ENCODE results near the gene MBNL1. TPM values are rescaled to one million over a fixed set of nuclear protein-coding genes. Genes with fewer than 3 reads are reported as not detected.

MBNL1 gene
- total and polyA plus RNA-seq, 7 experiments from 2014 or later: 371 to 675 (median 497) TPM

DNA sequence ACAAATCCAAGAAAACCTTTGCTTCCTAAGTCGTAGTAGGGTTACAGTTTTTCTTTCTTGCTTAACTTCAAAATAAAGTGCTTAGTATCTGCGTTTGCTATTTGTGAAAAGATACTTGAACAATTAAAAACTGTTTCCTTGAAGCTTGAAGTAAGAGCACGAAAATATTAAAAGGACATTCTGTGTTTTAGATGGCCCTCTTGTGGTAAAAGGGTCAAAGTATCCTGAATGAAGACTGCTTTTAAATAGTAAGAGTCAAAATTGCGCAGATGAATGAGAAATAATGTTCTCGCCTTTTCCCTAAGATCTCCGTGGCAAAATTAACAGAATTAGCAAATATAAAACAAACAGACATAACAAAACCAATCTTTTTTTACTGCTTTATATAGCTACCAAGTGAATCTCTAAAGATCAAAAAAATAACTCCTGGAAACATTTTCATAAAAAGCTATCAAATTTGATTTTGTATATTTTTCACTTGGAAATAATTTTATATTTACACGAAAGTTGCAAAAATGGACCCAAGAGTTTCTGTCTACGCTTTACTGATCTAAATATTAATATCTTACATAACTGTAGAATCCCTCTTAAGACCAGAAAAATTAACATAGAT is 175.4 kb downstream of the MBNL1 start:
- Histone ChIP-seq H3K27ac (ENCODE audit: low read depth, low read length) (peak overlapping the region; percentile 50), H3K9me3 (ENCODE audit: control insufficient read depth in 2 of 3, low read length in 3 of 3) (no peaks in the 10 kb centered on the region), H3K27me3 (ENCODE audit: control insufficient read depth in 2 of 2, insufficient read depth in 2 of 2, low read length in 2 of 2) (no peaks in the 10 kb centered on the region), H3K4me3 (ENCODE audit: low read length) (no peak overlapping the region), H3K4me1 (ENCODE audit: control insufficient read depth in 2 of 2, insufficient read depth in 2 of 2, low read length in 2 of 2) (peaks cover 24 to 27% of the 10 kb centered on the region in 2 donors), H3K36me3 (ENCODE audit: control insufficient read depth in 2 of 3, insufficient read depth in 3 of 3, low read length in 3 of 3) (peaks cover 8 to 23% (median 9%) of the 10 kb centered on the region in 3 experiments)
- Mint-ChIP-seq H3K27me3 (no peaks in the 10 kb centered on the region), H3K4me1 (peaks cover 49 to 90% (median 78%) of the 10 kb centered on the region in 7 donors), H3K9me3 (no peaks in the 10 kb centered on the region), H3K27ac (peak overlapping the region; percentile 2 to 68 (median 56)), H3K36me3 (peaks cover 7 to 40% (median 28%) of the 10 kb centered on the region in 5 donors), H3K4me3 (peak overlapping the region in 6 of 10 donors; percentile 0 to 45 (median 26))
- intact Hi-C loops (cut with micrococcal nuclease): loop anchor here (1.0 to 5.0 kb wide), 4 partner anchors 142 to 372 kb away; no protein-coding TSS in a partner anchor
- ChIA-PET POLR2A (interaction anchor here (0.6 to 1.2 kb wide), 7 partner anchors 12 to 267 kb away, joined by 3 to 5 read pairs (median 3); partner anchors contain the start of gene MBNL1), CTCF (interaction anchor here (0.6 to 6.0 kb wide), 8 partner anchors 19 to 372 kb away, joined by 3 to 61 read pairs (median 4); no protein-coding TSS in a partner anchor)
- ATAC-seq: peak; percentile 60
- DNase-seq: peak in 5 of 9 donors; percentile 31 to 42 (median 36)

DNA sequence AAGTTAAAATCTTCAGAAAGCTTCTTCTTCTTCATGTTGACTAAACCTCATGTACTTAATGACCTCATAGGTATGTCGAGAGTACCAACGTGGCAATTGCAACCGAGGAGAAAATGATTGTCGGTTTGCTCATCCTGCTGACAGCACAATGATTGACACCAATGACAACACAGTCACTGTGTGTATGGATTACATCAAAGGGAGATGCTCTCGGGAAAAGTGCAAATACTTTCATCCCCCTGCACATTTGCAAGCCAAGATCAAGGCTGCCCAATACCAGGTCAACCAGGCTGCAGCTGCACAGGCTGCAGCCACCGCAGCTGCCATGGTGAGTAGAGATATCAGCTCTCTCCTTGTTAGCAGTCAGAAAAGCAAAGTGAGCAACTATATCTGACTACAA is 176.5 kb downstream of the MBNL1 start:
- peak overlapping the region in 5 of 10 donors; percentile 4 to 43 (median 10) for H3K4me3 Mint-ChIP-seq
- H3K9me3 Mint-ChIP-seq: no peaks in the 10 kb centered on the region
- ChIA-PET POLR2A (interaction anchor here (0.6 kb wide), 1 partner anchor 260 kb away, joined by 3 read pairs; no protein-coding TSS in a partner anchor), CTCF (interaction anchor here (0.6 to 6.0 kb wide), 4 partner anchors 98 to 373 kb away, joined by 3 to 61 read pairs (median 4); no protein-coding TSS in a partner anchor)
- H3K4me1 Mint-ChIP-seq: peaks cover 42 to 87% (median 72%) of the 10 kb centered on the region in 7 donors
- Histone ChIP-seq H3K4me1 (ENCODE audit: control insufficient read depth in 2 of 2, insufficient read depth in 2 of 2, low read length in 2 of 2) (peaks cover 24 to 27% of the 10 kb centered on the region in 2 donors), H3K36me3 (ENCODE audit: control insufficient read depth in 2 of 3, insufficient read depth in 3 of 3, low read length in 3 of 3) (peaks cover 9 to 23% (median 11%) of the 10 kb centered on the region in 3 experiments), H3K9me3 (ENCODE audit: control insufficient read depth in 2 of 3, low read length in 3 of 3) (no peaks in the 10 kb centered on the region), H3K4me3 (ENCODE audit: low read length) (no peak overlapping the region), H3K27ac (ENCODE audit: low read depth, low read length) (peak overlapping the region; percentile 19), H3K27me3 (ENCODE audit: control insufficient read depth in 2 of 2, insufficient read depth in 2 of 2, low read length in 2 of 2) (no peaks in the 10 kb centered on the region)
- H3K27ac Mint-ChIP-seq: peak overlapping the region; percentile 14 to 71 (median 45)
- no peaks in the 10 kb centered on the region for H3K27me3 Mint-ChIP-seq
- peak in 1 of 9 donors; percentile 17 for DNase-seq
- intact Hi-C loops (cut with micrococcal nuclease): no loop called here
- ATAC-seq: no peak
- peaks cover 6 to 31% (median 19%) of the 10 kb centered on the region in 5 donors for H3K36me3 Mint-ChIP-seq

DNA sequence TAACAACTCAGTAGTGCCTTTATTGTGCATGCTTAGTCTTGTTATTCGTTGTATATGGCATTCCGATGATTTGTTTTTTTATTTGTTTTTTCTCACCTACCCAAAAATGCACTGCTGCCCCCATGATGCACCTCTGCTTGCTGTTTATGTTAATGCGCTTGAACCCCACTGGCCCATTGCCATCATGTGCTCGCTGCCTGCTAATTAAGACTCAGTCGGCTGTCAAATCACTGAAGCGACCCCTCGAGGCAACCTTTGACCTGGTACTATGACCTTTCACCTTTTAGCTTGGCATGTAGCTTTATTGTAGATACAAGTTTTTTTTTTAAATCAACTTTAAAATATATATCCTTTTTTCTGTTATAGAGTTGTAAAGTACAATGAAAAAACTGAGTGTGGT is 177.8 kb downstream of the MBNL1 start:
- intact Hi-C loops (cut with micrococcal nuclease): no loop called here
- Histone ChIP-seq H3K27me3 (ENCODE audit: control insufficient read depth in 2 of 2, insufficient read depth in 2 of 2, low read length in 2 of 2) (no peaks in the 10 kb centered on the region), H3K9me3 (ENCODE audit: control insufficient read depth in 2 of 3, low read length in 3 of 3) (no peaks in the 10 kb centered on the region), H3K27ac (ENCODE audit: low read depth, low read length) (peak overlapping the region; percentile 34), H3K4me1 (ENCODE audit: control insufficient read depth in 2 of 2, insufficient read depth in 2 of 2, low read length in 2 of 2) (peaks cover 24 to 27% of the 10 kb centered on the region in 2 donors), H3K4me3 (ENCODE audit: low read length) (no peak overlapping the region), H3K36me3 (ENCODE audit: control insufficient read depth in 2 of 3, insufficient read depth in 3 of 3, low read length in 3 of 3) (peaks cover 14 to 31% (median 16%) of the 10 kb centered on the region in 3 experiments)
- ATAC-seq: no peak
- POLR2A ChIA-PET: interaction anchor here (0.6 kb wide), 1 partner anchor 217 kb away, joined by 3 read pairs; no protein-coding TSS in a partner anchor
- DNase-seq: no peak
- H3K27ac Mint-ChIP-seq: peak overlapping the region in 8 of 9 donors; percentile 25 to 91 (median 57)
- peaks cover 46 to 88% (median 77%) of the 10 kb centered on the region in 7 donors for H3K4me1 Mint-ChIP-seq
- no peaks in the 10 kb centered on the region for H3K27me3 Mint-ChIP-seq
- H3K4me3 Mint-ChIP-seq: peak overlapping the region in 4 of 10 donors; percentile 10 to 47 (median 36)
- CTCF ChIA-PET: interaction anchor here (0.6 to 6.0 kb wide), 6 partner anchors 14 to 375 kb away, joined by 3 to 61 read pairs (median 3); no protein-coding TSS in a partner anchor
- peaks cover 6 to 42% (median 29%) of the 10 kb centered on the region in 5 donors for H3K36me3 Mint-ChIP-seq
- H3K9me3 Mint-ChIP-seq: no peaks in the 10 kb centered on the region

DNA sequence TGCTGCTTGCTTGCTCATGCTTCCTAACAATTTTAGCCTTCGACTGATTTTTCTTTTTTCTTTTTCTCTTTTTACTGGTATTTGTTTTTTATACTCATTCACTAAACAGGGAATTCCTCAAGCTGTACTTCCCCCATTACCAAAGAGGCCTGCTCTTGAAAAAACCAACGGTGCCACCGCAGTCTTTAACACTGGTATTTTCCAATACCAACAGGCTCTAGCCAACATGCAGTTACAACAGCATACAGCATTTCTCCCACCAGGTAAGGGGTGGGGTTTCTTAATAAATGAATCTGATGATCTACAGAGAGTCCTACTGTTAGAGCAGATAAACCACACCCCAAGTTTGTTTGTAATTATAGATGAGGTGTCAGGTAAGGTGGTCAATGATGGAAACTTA is 178.8 kb downstream of the MBNL1 start:
- H3K36me3 Mint-ChIP-seq: peaks cover 6 to 50% (median 37%) of the 10 kb centered on the region in 5 donors
- no peaks in the 10 kb centered on the region for H3K9me3 Mint-ChIP-seq
- ATAC-seq (peak; percentile 33), DNase-seq (peak in 1 of 9 donors; percentile 48)
- peaks cover 46 to 90% (median 84%) of the 10 kb centered on the region in 7 donors for H3K4me1 Mint-ChIP-seq
- no peaks in the 10 kb centered on the region for H3K9me3 ChIP-seq (ENCODE audit: control insufficient read depth in 2 of 3, low read length in 3 of 3)
- H3K4me3 ChIP-seq (ENCODE audit: low read length): no peak overlapping the region
- H3K4me1 ChIP-seq (ENCODE audit: control insufficient read depth in 2 of 2, insufficient read depth in 2 of 2, low read length in 2 of 2): peaks cover 19 to 26% of the 10 kb centered on the region in 2 donors
- intact Hi-C loops (cut with micrococcal nuclease): no loop called here
- H3K4me3 Mint-ChIP-seq: peak overlapping the region in 4 of 10 donors; percentile 10 to 43 (median 36)
- no peaks in the 10 kb centered on the region for H3K27me3 Mint-ChIP-seq
- peak overlapping the region; percentile 13 to 91 (median 61) for H3K27ac Mint-ChIP-seq
- peak overlapping the region; percentile 34 for H3K27ac ChIP-seq (ENCODE audit: low read depth, low read length)
- H3K36me3 ChIP-seq (ENCODE audit: control insufficient read depth in 2 of 3, insufficient read depth in 3 of 3, low read length in 3 of 3): peaks cover 14 to 34% (median 17%) of the 10 kb centered on the region in 3 experiments
- no peaks in the 10 kb centered on the region for H3K27me3 ChIP-seq (ENCODE audit: control insufficient read depth in 2 of 2, insufficient read depth in 2 of 2, low read length in 2 of 2)
- CTCF ChIA-PET: interaction anchor here (1.1 to 1.4 kb wide), 3 partner anchors 9 to 421 kb away, joined by 3 to 7 read pairs (median 3); no protein-coding TSS in a partner anchor
- POLR2A ChIA-PET: interaction anchor here (0.7 to 1.5 kb wide), 4 partner anchors 9 to 264 kb away, joined by 3 to 5 read pairs (median 4); no protein-coding TSS in a partner anchor

DNA sequence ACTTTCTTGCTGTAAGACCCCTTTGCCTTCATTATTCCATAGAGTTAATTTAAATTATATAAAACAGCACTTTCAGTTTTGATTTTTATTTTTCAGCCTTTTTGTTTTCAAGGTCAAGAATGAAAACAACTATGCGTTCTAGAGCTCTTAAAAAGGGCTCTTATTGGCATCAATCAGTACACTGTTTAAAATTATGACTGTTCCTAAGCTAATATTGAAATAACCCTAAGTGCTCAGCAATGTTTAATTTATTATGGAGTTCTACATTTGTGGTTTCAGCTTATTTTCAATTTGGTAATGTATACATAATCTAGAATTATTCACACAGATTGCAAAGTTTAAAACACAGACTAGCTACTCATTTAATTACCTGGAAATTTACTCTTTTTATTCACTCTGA is 179.4 kb downstream of the MBNL1 start:
- Mint-ChIP-seq H3K27ac (peak overlapping the region in 4 of 9 donors; percentile 58 to 91 (median 76)), H3K4me1 (peaks cover 43 to 90% (median 82%) of the 10 kb centered on the region in 7 donors), H3K27me3 (no peaks in the 10 kb centered on the region), H3K36me3 (peaks cover 6 to 53% (median 40%) of the 10 kb centered on the region in 5 donors), H3K9me3 (no peaks in the 10 kb centered on the region), H3K4me3 (no peak overlapping the region)
- ATAC-seq: no peak
- Histone ChIP-seq H3K4me1 (ENCODE audit: control insufficient read depth in 2 of 2, insufficient read depth in 2 of 2, low read length in 2 of 2) (peaks cover 16 to 21% of the 10 kb centered on the region in 2 donors), H3K4me3 (ENCODE audit: low read length) (no peak overlapping the region), H3K9me3 (ENCODE audit: control insufficient read depth in 2 of 3, low read length in 3 of 3) (no peaks in the 10 kb centered on the region), H3K36me3 (ENCODE audit: control insufficient read depth in 2 of 3, insufficient read depth in 3 of 3, low read length in 3 of 3) (peaks cover 14 to 34% (median 19%) of the 10 kb centered on the region in 3 experiments), H3K27ac (ENCODE audit: low read depth, low read length) (peak overlapping the region; percentile 34), H3K27me3 (ENCODE audit: control insufficient read depth in 2 of 2, insufficient read depth in 2 of 2, low read length in 2 of 2) (no peaks in the 10 kb centered on the region)
- ChIA-PET CTCF (interaction anchor here (0.6 to 1.4 kb wide), 6 partner anchors 8 to 424 kb away, joined by 3 to 7 read pairs (median 4); no protein-coding TSS in a partner anchor), POLR2A (interaction anchor here (0.7 to 1.5 kb wide), 4 partner anchors 18 to 264 kb away, joined by 3 to 5 read pairs (median 4); no protein-coding TSS in a partner anchor)
- intact Hi-C loops (cut with micrococcal nuclease): no loop called here
- DNase-seq: no peak

DNA sequence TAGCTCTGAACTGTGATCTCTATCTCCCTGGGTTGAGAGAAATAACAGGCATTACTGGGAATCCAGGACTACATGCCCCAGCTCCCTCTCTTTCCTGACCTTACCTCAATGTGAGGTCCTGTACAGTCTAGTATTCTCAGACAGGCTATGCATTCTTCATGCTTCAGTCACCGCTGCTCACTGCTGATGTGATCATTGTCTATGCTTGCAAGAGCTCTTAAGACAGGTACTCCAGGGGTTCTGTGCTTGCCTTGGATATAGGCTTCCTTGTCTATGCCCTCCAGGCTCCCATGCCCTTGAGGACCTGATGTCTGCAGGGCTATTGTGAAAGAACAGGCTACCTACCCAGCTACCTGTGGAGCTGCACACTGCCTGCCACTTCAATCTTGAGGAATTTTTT is 183.6 kb downstream of the MBNL1 start:
- intact Hi-C loops (cut with micrococcal nuclease): no loop called here
- H3K9me3 Mint-ChIP-seq: no peaks in the 10 kb centered on the region
- peaks cover 29 to 84% (median 72%) of the 10 kb centered on the region in 7 donors for H3K4me1 Mint-ChIP-seq
- peak overlapping the region in 8 of 9 donors; percentile 11 to 79 (median 70) for H3K27ac Mint-ChIP-seq
- Histone ChIP-seq H3K27ac (ENCODE audit: low read depth, low read length) (peak overlapping the region; percentile 18), H3K4me1 (ENCODE audit: control insufficient read depth in 2 of 2, insufficient read depth in 2 of 2, low read length in 2 of 2) (peaks cover 5 to 10% of the 10 kb centered on the region in 2 donors), H3K27me3 (ENCODE audit: control insufficient read depth in 2 of 2, insufficient read depth in 2 of 2, low read length in 2 of 2) (no peaks in the 10 kb centered on the region), H3K36me3 (ENCODE audit: control insufficient read depth in 2 of 3, insufficient read depth in 3 of 3, low read length in 3 of 3) (peaks cover 18 to 32% (median 19%) of the 10 kb centered on the region in 3 experiments), H3K4me3 (ENCODE audit: low read length) (no peak overlapping the region), H3K9me3 (ENCODE audit: control insufficient read depth in 2 of 3, low read length in 3 of 3) (no peaks in the 10 kb centered on the region)
- peaks cover 5 to 50% (median 43%) of the 10 kb centered on the region in 5 donors for H3K36me3 Mint-ChIP-seq
- ChIA-PET POLR2A (interaction anchor here (0.6 to 1.4 kb wide), 2 partner anchors 181 to 385 kb away, joined by 3 to 4 read pairs; no protein-coding TSS in a partner anchor), CTCF (no interaction called here)
- no peak for DNase-seq
- no peaks in the 10 kb centered on the region for H3K27me3 Mint-ChIP-seq
- no peak for ATAC-seq
- H3K4me3 Mint-ChIP-seq: peak overlapping the region in 4 of 10 donors; percentile 7 to 52 (median 21)

Measured in naive thymus-derived CD4-positive, alpha-beta T cell (primary cell).